Loucy (cell line): ENCODE data around the gene TMEM19.

ENCODE experiments used
- CTCF ChIP-seq: fragments of 200-600 bp; sonication (generic); conservative IDR thresholded peaks from 2 replicates; pipeline ENCODE4 v1.5.1; 2014; ENCODE audit warnings: mild to moderate bottlenecking, antibody characterized with exemption, low read length
- EZH2phosphoT487 ChIP-seq: fragments of 200-600 bp; IDR thresholded peaks from 2 replicates; pipeline ENCODE4 v1.6.1; 2018; ENCODE audit warnings: antibody characterized with exemption, mild to moderate bottlenecking, moderate library complexity, borderline replicate concordance

DNA sequence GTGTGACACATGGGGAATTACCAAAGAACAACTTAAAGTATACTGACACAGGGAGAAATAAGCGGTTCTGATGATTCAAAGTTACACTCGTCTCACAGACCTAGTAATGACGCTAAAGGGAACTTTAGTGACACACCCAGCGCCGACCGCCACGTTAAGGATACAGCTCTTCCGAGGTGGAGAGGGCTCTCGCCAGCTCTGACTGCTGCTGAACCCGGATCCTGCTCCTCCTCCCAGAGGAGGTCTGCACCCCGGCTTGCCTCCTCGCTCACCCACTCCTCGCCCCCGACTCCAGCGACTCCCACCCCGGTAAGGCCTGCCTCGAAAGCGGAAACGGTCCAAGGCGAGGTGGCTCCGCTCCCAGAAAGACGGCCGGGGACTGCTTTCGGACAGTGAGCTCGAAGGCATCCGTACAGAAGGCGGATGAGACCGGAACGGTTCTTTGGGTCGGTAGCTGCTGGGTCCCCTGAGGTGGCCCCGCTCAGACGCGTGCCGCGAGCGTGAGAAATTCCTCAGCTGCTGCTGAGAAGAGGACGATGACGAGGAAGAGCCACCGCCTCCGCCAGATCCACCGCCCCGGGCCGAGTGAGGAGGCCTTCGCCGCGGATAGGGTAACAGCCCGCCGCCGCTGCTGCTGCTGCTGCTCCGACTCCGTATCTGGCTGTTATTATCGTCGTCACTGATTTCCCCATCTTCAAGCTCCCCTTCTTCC is 22.9 kb upstream of the TMEM19 start:
- TF ChIP-seq CTCF, result no peak
- no peak for TF ChIP-seq EZH2phosphoT487
